Brain microvascular endothelial cell (primary cell): Measurements from ENCODE around the gene TIGIT.

Experiments used
- DNase-seq: peaks from one replicate; pipeline ENCODE4 v3.0.0-alpha.2; 2020
- H3K27ac ChIP-seq: fragments of 250-450 bp; sonication (Bioruptor Pico); 2 replicates; pipeline ENCODE4 v1.5.1; 2020; ENCODE audit warnings: mild to moderate bottlenecking, moderate library complexity
- H3K27me3 ChIP-seq: fragments of 250-450 bp; sonication (Bioruptor Pico); replicated peaks from 2 replicates; pipeline ENCODE4 v1.5.1; 2020; ENCODE audit warnings: mild to moderate bottlenecking
- H3K36me3 ChIP-seq: fragments of 250-450 bp; sonication (Bioruptor Pico); replicated peaks from 2 replicates; pipeline ENCODE4 v1.5.1; 2020; ENCODE audit warnings: mild to moderate bottlenecking
- H3K4me3 ChIP-seq: 2 replicates; pipeline ENCODE4 v1.5.1; 2011; ENCODE audit warnings: low read depth, mild to moderate bottlenecking, control low read depth, low read length, moderate library complexity
- in situ Hi-C: cut with HindIII; loops from 2 replicates; pipeline ENCODE4 v1.10.0; 2017; ENCODE audit warnings: low sequenced_read_pairs, low pct_ligation_motif_present
- TF ChIP-seq, protein P1 (sequence below): IDR thresholded peaks from 2 replicates; pipeline ENCODE4 v1.5.1; 2011; ENCODE audit warnings: low read depth, mild to moderate bottlenecking, moderate library complexity, low read length, control low read depth, inconsistent platforms; ENCODE audit errors: missing control alignments

Gene TIGIT

DNA sequence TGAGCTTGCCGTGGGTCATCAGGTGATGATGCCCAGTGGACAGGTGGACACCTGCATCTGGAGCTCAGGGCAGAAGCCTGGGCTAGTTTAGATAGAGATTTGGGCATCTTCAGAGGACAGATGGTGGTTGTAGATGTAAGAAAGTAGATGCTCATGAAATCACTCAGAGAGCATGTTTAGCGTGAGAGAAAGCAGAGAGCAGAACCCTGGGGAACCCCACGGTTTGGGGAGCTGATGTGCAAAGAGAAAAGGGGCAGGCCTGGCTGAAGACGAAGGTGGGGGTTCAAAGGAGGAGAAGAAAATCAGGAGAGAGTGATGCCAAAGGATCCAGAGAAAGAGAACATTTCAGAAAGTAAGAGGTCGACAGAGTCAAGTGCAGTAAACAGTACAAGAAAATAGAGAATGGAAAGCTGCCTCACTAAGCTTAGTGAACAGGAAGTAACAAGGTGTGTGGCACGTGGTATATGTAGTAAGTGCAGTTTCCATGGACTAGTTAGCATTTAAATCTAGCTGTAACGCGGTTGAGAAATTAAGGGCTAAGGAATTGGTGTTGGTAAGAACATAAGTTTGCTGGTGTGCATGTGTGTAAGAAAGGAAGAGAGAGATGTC lies 13.5 kb downstream of the TIGIT start:
- no peak for DNase-seq

DNA sequence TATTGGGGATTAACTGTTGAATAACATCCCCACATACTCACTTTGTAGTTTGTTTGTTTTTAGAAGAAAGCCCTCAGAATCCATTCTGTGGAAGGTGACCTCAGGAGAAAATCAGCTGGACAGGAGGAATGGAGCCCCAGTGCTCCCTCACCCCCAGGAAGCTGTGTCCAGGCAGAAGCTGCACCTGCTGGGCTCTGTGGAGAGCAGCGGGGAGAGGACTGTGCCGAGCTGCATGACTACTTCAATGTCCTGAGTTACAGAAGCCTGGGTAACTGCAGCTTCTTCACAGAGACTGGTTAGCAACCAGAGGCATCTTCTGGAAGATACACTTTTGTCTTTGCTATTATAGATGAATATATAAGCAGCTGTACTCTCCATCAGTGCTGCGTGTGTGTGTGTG lies 14.0 kb downstream of the TIGIT start:
- no peak for DNase-seq
- Histone ChIP-seq H3K36me3 (no peaks in the 10 kb centered on the region), H3K27me3 (no peaks in the 10 kb centered on the region), H3K4me3 (no peak overlapping the region), H3K27ac (no peak overlapping the region)
- TF ChIP-seq, protein P1, sequence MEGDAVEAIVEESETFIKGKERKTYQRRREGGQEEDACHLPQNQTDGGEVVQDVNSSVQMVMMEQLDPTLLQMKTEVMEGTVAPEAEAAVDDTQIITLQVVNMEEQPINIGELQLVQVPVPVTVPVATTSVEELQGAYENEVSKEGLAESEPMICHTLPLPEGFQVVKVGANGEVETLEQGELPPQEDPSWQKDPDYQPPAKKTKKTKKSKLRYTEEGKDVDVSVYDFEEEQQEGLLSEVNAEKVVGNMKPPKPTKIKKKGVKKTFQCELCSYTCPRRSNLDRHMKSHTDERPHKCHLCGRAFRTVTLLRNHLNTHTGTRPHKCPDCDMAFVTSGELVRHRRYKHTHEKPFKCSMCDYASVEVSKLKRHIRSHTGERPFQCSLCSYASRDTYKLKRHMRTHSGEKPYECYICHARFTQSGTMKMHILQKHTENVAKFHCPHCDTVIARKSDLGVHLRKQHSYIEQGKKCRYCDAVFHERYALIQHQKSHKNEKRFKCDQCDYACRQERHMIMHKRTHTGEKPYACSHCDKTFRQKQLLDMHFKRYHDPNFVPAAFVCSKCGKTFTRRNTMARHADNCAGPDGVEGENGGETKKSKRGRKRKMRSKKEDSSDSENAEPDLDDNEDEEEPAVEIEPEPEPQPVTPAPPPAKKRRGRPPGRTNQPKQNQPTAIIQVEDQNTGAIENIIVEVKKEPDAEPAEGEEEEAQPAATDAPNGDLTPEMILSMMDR: no peak
- in situ Hi-C loops: no loop called here

More for the DNA sequence above, 13.5 kb downstream of the TIGIT start:
- TF ChIP-seq, protein P1: no peak
- H3K4me3 ChIP-seq: no peak overlapping the region
- in situ Hi-C loops: no loop called here
- H3K27ac ChIP-seq: no peak overlapping the region
- H3K36me3 ChIP-seq: no peaks in the 10 kb centered on the region
- H3K27me3 ChIP-seq: no peaks in the 10 kb centered on the region

DNA sequence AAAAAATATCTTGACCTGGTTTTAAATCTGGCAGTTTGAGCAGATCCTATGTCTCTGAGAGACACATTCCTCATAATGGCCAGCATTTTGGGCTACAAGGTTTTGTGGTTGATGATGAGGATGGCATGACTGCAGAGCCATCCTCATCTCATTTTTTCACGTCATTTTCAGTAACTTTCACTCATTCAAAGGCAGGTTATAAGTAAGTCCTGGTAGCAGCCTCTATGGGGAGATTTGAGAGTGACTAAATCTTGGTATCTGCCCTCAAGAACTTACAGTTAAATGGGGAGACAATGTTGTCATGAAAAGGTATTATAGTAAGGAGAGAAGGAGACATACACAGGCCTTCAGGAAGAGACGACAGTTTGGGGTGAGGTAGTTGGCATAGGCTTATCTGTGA lies 14.5 kb downstream of the TIGIT start:
- TF ChIP-seq, protein P1: no peak
- in situ Hi-C loops: no loop called here
- Histone ChIP-seq H3K36me3 (no peaks in the 10 kb centered on the region), H3K27ac (no peak overlapping the region), H3K27me3 (no peaks in the 10 kb centered on the region), H3K4me3 (no peak overlapping the region)
- DNase-seq: no peak

DNA sequence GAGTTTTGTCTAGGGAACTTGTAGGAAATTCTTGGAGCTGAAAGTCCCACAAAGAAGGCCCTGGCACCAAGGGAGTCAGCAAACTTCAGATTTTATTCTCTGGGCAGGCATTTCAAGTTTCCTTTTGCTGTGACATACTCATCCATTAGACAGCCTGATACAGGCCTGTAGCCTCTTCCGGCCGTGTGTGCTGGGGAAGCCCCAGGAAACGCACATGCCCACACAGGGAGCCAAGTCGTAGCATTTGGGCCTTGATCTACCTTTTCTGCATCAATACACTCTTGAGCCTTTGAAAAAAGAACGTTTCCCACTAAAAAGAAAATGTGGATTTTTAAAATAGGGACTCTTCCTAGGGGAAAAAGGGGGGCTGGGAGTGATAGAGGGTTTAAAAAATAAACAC lies 15.0 kb downstream of the TIGIT start:
- H3K4me3 ChIP-seq: no peak overlapping the region
- H3K27ac ChIP-seq: no peak overlapping the region
- no peak for DNase-seq

DNA sequence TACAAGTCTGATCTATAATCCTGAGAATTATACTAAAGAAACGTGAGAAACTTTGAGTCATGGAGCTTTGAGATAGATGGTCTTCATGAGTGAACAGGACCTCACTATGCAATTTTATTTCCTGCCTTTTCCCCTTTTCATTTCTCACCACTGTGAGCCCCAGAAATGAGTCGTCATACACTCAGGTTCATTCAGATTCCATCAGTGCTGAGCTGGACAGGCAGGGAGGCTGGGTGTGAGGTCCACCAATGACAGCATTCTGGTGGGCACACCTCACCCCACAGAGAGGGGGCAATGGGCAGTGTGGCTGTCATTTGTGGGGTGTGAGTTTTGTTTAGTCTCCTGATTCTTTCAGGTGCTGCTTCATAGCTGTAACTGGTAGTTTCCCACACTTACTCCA lies 16.9 kb downstream of the TIGIT start:
- no peak overlapping the region for H3K4me3 ChIP-seq
- in situ Hi-C loops: no loop called here
- no peak overlapping the region for H3K27ac ChIP-seq
- no peaks in the 10 kb centered on the region for H3K27me3 ChIP-seq
- no peak for DNase-seq
- H3K36me3 ChIP-seq: no peaks in the 10 kb centered on the region
- TF ChIP-seq, protein P1: no peak

More for the DNA sequence above, 15.0 kb downstream of the TIGIT start:
- Histone ChIP-seq H3K27me3 (no peaks in the 10 kb centered on the region), H3K36me3 (no peaks in the 10 kb centered on the region)
- in situ Hi-C loops: no loop called here
- TF ChIP-seq, protein P1: no peak

DNA sequence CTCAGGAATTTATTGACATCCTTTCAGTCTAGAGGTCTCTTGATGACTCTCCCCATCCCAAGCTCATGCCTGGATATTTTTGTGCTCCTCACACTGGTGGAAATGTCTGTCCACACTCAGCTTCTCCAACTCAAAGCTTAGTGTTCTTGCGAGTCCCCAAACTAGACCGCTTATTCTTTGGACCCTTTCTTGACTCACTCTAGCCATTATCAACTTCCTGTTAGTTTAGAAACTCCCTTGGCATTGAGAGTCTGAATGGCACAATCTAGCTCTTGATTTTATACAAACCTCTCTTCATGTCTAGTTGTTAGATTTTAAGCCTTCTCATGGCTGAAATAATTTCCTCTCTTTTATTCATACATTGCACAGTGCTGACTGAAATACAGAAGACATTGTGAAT lies 19.6 kb downstream of the TIGIT start:
- no peak overlapping the region for H3K4me3 ChIP-seq
- no peaks in the 10 kb centered on the region for H3K36me3 ChIP-seq
- no peak overlapping the region for H3K27ac ChIP-seq
- in situ Hi-C loops: no loop called here
- DNase-seq: no peak
- TF ChIP-seq, protein P1: no peak
- no peaks in the 10 kb centered on the region for H3K27me3 ChIP-seq
